Loucy (cell line): Measurements from ENCODE around the gene SAMD4B.
"Not testable (repeated sequence)": the region's sequence is repeated elsewhere in the genome, so short reads cannot be mapped to it uniquely, and the experiment has no call there.

Source experiments
- H2AFZ ChIP-seq: fragments of 200-600 bp; sonication (generic); 2 replicates; pipeline ENCODE4 v1.6.0; 2016; ENCODE audit warnings: antibody characterized with exemption, mild to moderate bottlenecking, low read length, moderate library complexity
- H3F3A ChIP-seq: fragments of 200-600 bp; 2 replicates; pipeline ENCODE4 v1.6.0; 2016; ENCODE audit warnings: antibody characterized with exemption, low read depth, mild to moderate bottlenecking
- H3K27me3 ChIP-seq: fragments of 200-600 bp; sonication (generic); 2 replicates; pipeline ENCODE4 v1.6.1; 2014; ENCODE audit warnings: low read length, mild to moderate bottlenecking; ENCODE audit not compliant: insufficient read depth, poor library complexity, severe bottlenecking
- H3K36me3 ChIP-seq: fragments of 200-600 bp; sonication (generic); 2 replicates; pipeline ENCODE4 v1.6.1; 2016; ENCODE audit warnings: low read length; ENCODE audit not compliant: insufficient read depth
- H3K4me1 ChIP-seq: fragments of 200-600 bp; sonication (generic); 2 replicates; pipeline ENCODE4 v1.5.1; 2014; ENCODE audit warnings: low read length, mild to moderate bottlenecking; ENCODE audit not compliant: insufficient read depth, poor library complexity, severe bottlenecking
- H3K4me2 ChIP-seq: fragments of 200-600 bp; sonication (generic); 2 replicates; pipeline ENCODE4 v1.6.0; 2014; ENCODE audit warnings: antibody characterized with exemption, low read length, low read depth, mild to moderate bottlenecking; ENCODE audit not compliant: poor library complexity, severe bottlenecking
- H3K4me3 ChIP-seq: fragments of 200-600 bp; sonication (generic); 2 replicates; pipeline ENCODE4 v1.5.1; 2014; ENCODE audit warnings: low read length, mild to moderate bottlenecking, mixed read lengths; ENCODE audit not compliant: poor library complexity, severe bottlenecking
- H3K79me2 ChIP-seq: fragments of 200-600 bp; sonication (generic); 2 replicates; pipeline ENCODE4 v1.6.1; 2014; ENCODE audit warnings: low read length; ENCODE audit not compliant: insufficient read depth
- H3K9ac ChIP-seq: fragments of 200-600 bp; sonication (generic); 2 replicates; pipeline ENCODE4 v1.6.0; 2014; ENCODE audit warnings: mild to moderate bottlenecking, low read depth, low read length, moderate library complexity; ENCODE audit not compliant: poor library complexity, severe bottlenecking
- H3K9me2 ChIP-seq: fragments of 200-600 bp; sonication (generic); replicated peaks from 2 replicates; pipeline ENCODE4 v1.6.1; 2016; ENCODE audit warnings: low read depth, low read length, mixed read lengths
- H3K9me3 ChIP-seq: fragments of 200-600 bp; sonication (generic); 2 replicates; pipeline ENCODE4 v1.6.1; 2014; ENCODE audit warnings: mild to moderate bottlenecking, antibody characterized with exemption, low read length, low read depth; ENCODE audit not compliant: insufficient read depth
- H4K20me1 ChIP-seq: fragments of 200-600 bp; sonication (generic); 2 replicates; pipeline ENCODE4 v1.6.0; 2014; ENCODE audit warnings: antibody characterized with exemption, low read length, mild to moderate bottlenecking; ENCODE audit not compliant: insufficient read depth, poor library complexity, severe bottlenecking
- EZH2phosphoT487 ChIP-seq: fragments of 200-600 bp; IDR thresholded peaks from 2 replicates; pipeline ENCODE4 v1.6.1; 2018; ENCODE audit warnings: antibody characterized with exemption, mild to moderate bottlenecking, moderate library complexity, borderline replicate concordance
- TF ChIP-seq, protein P1 (sequence below): fragments of 200-600 bp; sonication (generic); conservative IDR thresholded peaks from 2 replicates; pipeline ENCODE4 v1.5.1; 2014; ENCODE audit warnings: mild to moderate bottlenecking, antibody characterized with exemption, low read length

Gene SAMD4B

DNA sequence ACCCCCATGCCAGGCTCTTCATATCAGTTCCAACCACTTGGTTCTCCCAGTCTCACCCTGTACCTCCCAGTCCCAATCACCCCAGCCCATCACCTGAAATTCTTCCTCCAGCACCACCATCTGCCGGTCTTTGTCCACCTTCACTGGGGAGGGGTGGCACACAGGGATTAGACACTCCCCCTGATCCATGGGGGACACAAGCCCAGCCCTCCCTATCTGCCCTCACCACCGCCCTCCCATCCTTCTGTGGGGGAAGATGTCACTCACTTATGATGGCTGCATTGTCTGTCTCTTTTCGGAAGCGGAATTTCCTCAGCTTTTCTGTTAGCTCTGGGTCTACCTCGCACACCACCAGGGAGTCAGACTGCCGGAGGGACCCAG, 7.1 kb upstream of the SAMD4B start:
- H3K4me3 ChIP-seq = peak overlapping the region; percentile 82
- no peaks in the 10 kb centered on the region for H3F3A ChIP-seq

DNA sequence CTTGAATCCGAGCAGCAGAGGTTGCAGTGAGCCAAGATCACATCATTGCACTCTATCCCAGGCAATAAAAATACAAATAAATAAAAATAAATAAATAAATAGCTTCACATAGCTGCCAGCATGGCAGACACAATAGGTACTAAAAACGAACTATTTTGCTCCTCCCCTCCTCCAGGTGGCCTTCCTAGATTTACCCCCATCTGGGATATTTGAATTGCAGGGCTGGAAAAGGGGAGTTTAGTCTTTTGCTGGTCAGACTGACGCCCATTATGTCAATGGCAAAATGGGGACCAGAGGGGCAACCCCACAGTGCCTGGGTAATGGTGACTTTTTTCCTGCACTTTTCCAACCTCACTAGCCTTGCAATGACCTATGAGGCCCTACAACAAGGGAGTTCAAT, 5.7 kb upstream of the SAMD4B start:
- H3K4me3 ChIP-seq = peak overlapping the region; percentile 82
- no peaks in the 10 kb centered on the region for H3K9me3 ChIP-seq
- H3K9me2 ChIP-seq = no peaks in the 10 kb centered on the region
- no peaks in the 10 kb centered on the region for H3K27me3 ChIP-seq
- H3K79me2 ChIP-seq = peaks cover 42% of the 10 kb centered on the region
- TF ChIP-seq, protein P1, sequence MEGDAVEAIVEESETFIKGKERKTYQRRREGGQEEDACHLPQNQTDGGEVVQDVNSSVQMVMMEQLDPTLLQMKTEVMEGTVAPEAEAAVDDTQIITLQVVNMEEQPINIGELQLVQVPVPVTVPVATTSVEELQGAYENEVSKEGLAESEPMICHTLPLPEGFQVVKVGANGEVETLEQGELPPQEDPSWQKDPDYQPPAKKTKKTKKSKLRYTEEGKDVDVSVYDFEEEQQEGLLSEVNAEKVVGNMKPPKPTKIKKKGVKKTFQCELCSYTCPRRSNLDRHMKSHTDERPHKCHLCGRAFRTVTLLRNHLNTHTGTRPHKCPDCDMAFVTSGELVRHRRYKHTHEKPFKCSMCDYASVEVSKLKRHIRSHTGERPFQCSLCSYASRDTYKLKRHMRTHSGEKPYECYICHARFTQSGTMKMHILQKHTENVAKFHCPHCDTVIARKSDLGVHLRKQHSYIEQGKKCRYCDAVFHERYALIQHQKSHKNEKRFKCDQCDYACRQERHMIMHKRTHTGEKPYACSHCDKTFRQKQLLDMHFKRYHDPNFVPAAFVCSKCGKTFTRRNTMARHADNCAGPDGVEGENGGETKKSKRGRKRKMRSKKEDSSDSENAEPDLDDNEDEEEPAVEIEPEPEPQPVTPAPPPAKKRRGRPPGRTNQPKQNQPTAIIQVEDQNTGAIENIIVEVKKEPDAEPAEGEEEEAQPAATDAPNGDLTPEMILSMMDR = no peak
- TF ChIP-seq EZH2phosphoT487 = no peak
- H4K20me1 ChIP-seq = no peaks in the 10 kb centered on the region
- H2AFZ ChIP-seq = no peak overlapping the region
- H3K36me3 ChIP-seq = no peaks in the 10 kb centered on the region
- peak overlapping the region; percentile 39 for H3K4me2 ChIP-seq
- H3K9ac ChIP-seq = peak overlapping the region; percentile 42
- peaks cover 37% of the 10 kb centered on the region for H3K4me1 ChIP-seq
- H3F3A ChIP-seq = no peaks in the 10 kb centered on the region

More for the DNA sequence above, 7.1 kb upstream of the SAMD4B start:
- Histone ChIP-seq H3K4me2 (peak overlapping the region; percentile 49), H4K20me1 (no peaks in the 10 kb centered on the region), H3K9me2 (no peaks in the 10 kb centered on the region), H3K9ac (peak overlapping the region; percentile 92), H3K79me2 (peaks cover 39% of the 10 kb centered on the region), H2AFZ (peak overlapping the region; percentile 18; the same call in 1 of the 2 replicates), H3K36me3 (no peaks in the 10 kb centered on the region), H3K27me3 (no peaks in the 10 kb centered on the region), H3K9me3 (no peaks in the 10 kb centered on the region), H3K4me1 (peaks cover 35% of the 10 kb centered on the region)
- TF ChIP-seq, protein P1 = no peak
- no peak for TF ChIP-seq EZH2phosphoT487

DNA sequence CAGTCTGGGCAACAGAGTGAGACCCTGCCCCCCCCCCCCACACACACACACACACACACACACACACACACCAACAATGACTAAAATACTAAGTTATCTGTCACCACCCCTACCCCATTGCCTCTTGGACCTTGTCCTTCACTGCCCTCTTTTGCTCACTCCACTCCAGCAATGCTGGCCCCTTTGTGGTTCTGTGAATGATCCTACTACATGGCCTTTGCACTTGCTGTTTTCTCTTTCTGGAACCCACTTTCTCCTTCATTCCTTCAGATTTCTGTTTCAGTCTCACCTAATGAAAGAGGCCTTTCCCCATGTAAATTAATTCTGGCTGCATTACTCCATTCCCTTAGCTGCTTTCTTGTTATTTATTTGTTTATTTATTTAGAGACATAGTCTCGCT, 2.5 kb upstream of the SAMD4B start:
- no peaks in the 10 kb centered on the region for H3K9me3 ChIP-seq
- H4K20me1 ChIP-seq = peaks cover 22% of the 10 kb centered on the region
- H3K36me3 ChIP-seq = no peaks in the 10 kb centered on the region
- no peaks in the 10 kb centered on the region for H3K27me3 ChIP-seq
- peaks cover 38% of the 10 kb centered on the region for H3K4me1 ChIP-seq
- H3K4me2 ChIP-seq = peak overlapping the region; percentile 96
- no peak for TF ChIP-seq EZH2phosphoT487
- TF ChIP-seq, protein P1 = no peak
- no peaks in the 10 kb centered on the region for H3F3A ChIP-seq
- H3K79me2 ChIP-seq = peaks cover 39% of the 10 kb centered on the region
- H3K9me2 ChIP-seq = no peaks in the 10 kb centered on the region
- H3K4me3 ChIP-seq = no peak overlapping the region
- no peak overlapping the region for H2AFZ ChIP-seq
- no peak overlapping the region for H3K9ac ChIP-seq

DNA sequence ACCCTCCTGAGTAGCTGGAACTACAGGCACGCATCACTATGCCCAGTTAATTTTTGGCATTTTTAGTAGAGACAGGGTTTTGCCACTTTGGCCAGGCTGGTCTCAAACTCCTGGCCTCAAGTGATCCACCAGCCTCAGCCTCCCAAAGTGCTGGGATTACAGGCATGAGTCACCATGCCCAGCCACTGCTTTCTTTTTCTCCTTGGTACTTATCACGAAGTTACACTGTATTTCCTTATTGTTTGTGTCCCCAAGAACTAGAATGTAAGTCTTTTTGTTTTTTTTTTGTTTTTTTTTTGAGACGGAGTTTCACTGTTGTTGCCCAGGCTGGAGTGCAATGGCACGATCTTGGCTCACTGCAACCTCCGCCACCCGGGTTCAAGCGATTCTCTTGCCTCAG, 2.1 kb upstream of the SAMD4B start:
- not testable (repeated sequence) for H3F3A ChIP-seq, H2AFZ ChIP-seq, H3K4me3 ChIP-seq, H3K27me3 ChIP-seq, H3K36me3 ChIP-seq, H3K9me3 ChIP-seq, H3K9me2 ChIP-seq
- Histone ChIP-seq H3K4me1 (peaks cover 41% of the 10 kb centered on the region), H3K79me2 (peaks cover 39% of the 10 kb centered on the region), H4K20me1 (peaks cover 23% of the 10 kb centered on the region), H3K4me2 (peak overlapping the region; percentile 96), H3K9ac (peak overlapping the region; percentile 88)
